NCI-H2029 (cell line): Measurements from ENCODE around the gene ZAP70.

ENCODE experiments used
- DNase-seq: peaks from one replicate; lab custom pipeline; 2025; lab: John Stamatoyannopoulos, UW

Gene ZAP70

GRCh38 chr2:97752342-97753334, 39.3 kb downstream of the ZAP70 start:
- no peak for DNase-seq

GRCh38 chr2:97754690-97755346, 41.4 kb downstream of the ZAP70 start:
- DNase-seq = no peak

- DNase-seq = no peak
These were observed 42.1 kb downstream of the ZAP70 start for GRCh38 chr2:97755491-97755890.

- DNase-seq = no peak
These were observed 43.7 kb downstream of the ZAP70 start for GRCh38 chr2:97757062-97757461.

- DNase-seq = no peak
These were observed 44.8 kb downstream of the ZAP70 start for GRCh38 chr2:97758131-97758705.

GRCh38 chr2:97759727-97760407, 46.5 kb downstream of the ZAP70 start:
- no peak for DNase-seq

- no peak for DNase-seq
These were observed 47.2 kb downstream of the ZAP70 start for GRCh38 chr2:97760480-97761049.

- DNase-seq = no peak
These were observed 47.8 kb downstream of the ZAP70 start for GRCh38 chr2:97761192-97761591.

- DNase-seq = no peak
These were observed 49.9 kb downstream of the ZAP70 start for GRCh38 chr2:97763176-97763845.

- peak; percentile 51 for DNase-seq
These were observed 51.3 kb downstream of the ZAP70 start for GRCh38 chr2:97764559-97765263.

- DNase-seq = peak; percentile 64
These were observed 52.6 kb downstream of the ZAP70 start for GRCh38 chr2:97765933-97766332.

GRCh38 chr2:97766567-97766966, 53.2 kb downstream of the ZAP70 start:
- no peak for DNase-seq

GRCh38 chr2:97769308-97769707, 55.9 kb downstream of the ZAP70 start:
- DNase-seq = no peak

- DNase-seq = no peak
These were observed 56.3 kb downstream of the ZAP70 start for GRCh38 chr2:97769711-97770110.

- no peak for DNase-seq
These were observed 57.1 kb downstream of the ZAP70 start for GRCh38 chr2:97770445-97770844.

GRCh38 chr2:97774425-97774824, 61.0 kb downstream of the ZAP70 start:
- DNase-seq = no peak

GRCh38 chr2:97775074-97775473, 61.7 kb downstream of the ZAP70 start:
- no peak for DNase-seq

- no peak for DNase-seq
These were observed 65.8 kb downstream of the ZAP70 start for GRCh38 chr2:97779141-97779540.

- DNase-seq = peak; percentile 72
These were observed 68.6 kb downstream of the ZAP70 start for GRCh38 chr2:97781981-97782380.

- no peak for DNase-seq
These were observed 71.6 kb downstream of the ZAP70 start for GRCh38 chr2:97784953-97785352.

- DNase-seq = no peak
These were observed 72.4 kb downstream of the ZAP70 start for GRCh38 chr2:97785818-97786217.
